HG03558 (cell line): ENCODE data around the gene BORCS6.
A peak's percentile ranks its signal among the peaks of the same experiment; 100 is the strongest.

ENCODE experiments used
- ATAC-seq: cut with Tn5 transposase; IDR thresholded peaks from one replicate; pipeline ENCODE4 v1.9.1; 2021; ENCODE audit warnings: moderate number of reproducible peaks; ENCODE audit not compliant: unreplicated experiment; ENCODE audit errors: extremely low read depth

Gene BORCS6

GRCh38 chr17:8212312-8213180, 22.6 kb upstream of the BORCS6 start:
- no peak for ATAC-seq

GRCh38 chr17:8210761-8211458, 20.9 kb upstream of the BORCS6 start:
- ATAC-seq: no peak

GRCh38 chr17:8209907-8210760, 20.2 kb upstream of the BORCS6 start, which contains the start of gene AURKB:
Gene AURKB, minus strand, starts transcription at chr17:8210575. Its CDS starts 351 bp downstream, at chr17:8210224.
- ATAC-seq: peak; percentile 63

GRCh38 chr17:8206536-8206935, 16.6 kb upstream of the BORCS6 start:
- ATAC-seq: no peak

- no peak for ATAC-seq
Measured at GRCh38 chr17:8204761-8205555, 15.0 kb upstream of the BORCS6 start.

- no peak for ATAC-seq
Measured at GRCh38 chr17:8192070-8192815, 2.3 kb upstream of the BORCS6 start.

- no peak for ATAC-seq
Measured at GRCh38 chr17:8190506-8190905, 526 bp upstream of the BORCS6 start.

GRCh38 chr17:8189041-8189710, 804 bp downstream of the BORCS6 start:
- ATAC-seq: no peak

- no peak for ATAC-seq
Measured at GRCh38 chr17:8188263-8188839, 1.6 kb downstream of the BORCS6 start.

- ATAC-seq: no peak
Measured at GRCh38 chr17:8187517-8188262, 2.3 kb downstream of the BORCS6 start.

GRCh38 chr17:8186787-8187516, 3.0 kb downstream of the BORCS6 start:
- ATAC-seq: no peak

- ATAC-seq: no peak
Measured at GRCh38 chr17:8186446-8186786, 3.6 kb downstream of the BORCS6 start.

- no peak for ATAC-seq
Measured at GRCh38 chr17:8185582-8186445, 4.2 kb downstream of the BORCS6 start.

- ATAC-seq: no peak
Measured at GRCh38 chr17:8176998-8177731, 12.8 kb downstream of the BORCS6 start.

GRCh38 chr17:8176197-8176940, 13.6 kb downstream of the BORCS6 start, which contains the start of gene TMEM107:
Gene TMEM107, minus strand, starts transcription at chr17:8176380. Its CDS starts 94 bp downstream, at chr17:8176286.
- no peak for ATAC-seq
